ENCODE measurements around the gene OPCML.

Gene OPCML

GRCh38 chr11:132851247-132851646 lies 681.1 kb downstream of the OPCML start:
- TF ChIP-seq CTCF (conservative IDR thresholded peaks at IDR 0.05), result no peak
- H3K27ac ChIP-seq, result no peak overlapping the region

GRCh38 chr11:132850266-132850665 lies 682.0 kb downstream of the OPCML start:
- TF ChIP-seq CTCF (conservative IDR thresholded peaks at IDR 0.05), result no peak
- H3K27ac ChIP-seq, result no peak overlapping the region

DNA sequence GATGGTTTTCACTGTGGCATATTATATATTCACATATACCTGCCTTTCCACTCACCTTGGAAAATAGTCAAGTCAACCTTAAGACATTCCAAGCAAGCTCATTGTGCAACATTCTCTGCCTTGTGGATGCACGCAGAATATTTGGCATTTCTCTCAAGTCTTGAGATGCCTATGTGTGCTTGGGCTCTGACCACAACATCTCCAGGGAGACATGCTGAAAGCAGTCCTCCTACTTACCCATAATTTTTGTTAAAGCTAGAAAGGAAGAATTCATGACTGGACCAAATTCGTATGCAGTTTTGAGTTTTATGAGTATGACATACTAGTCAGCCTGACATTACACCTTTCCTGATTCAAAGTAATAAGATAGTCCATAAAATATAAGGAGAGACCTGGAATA lies 684.0 kb downstream of the OPCML start:
- TF ChIP-seq CTCF (conservative IDR thresholded peaks at IDR 0.05), result no peak
- H3K27ac ChIP-seq, result no peak overlapping the region

DNA sequence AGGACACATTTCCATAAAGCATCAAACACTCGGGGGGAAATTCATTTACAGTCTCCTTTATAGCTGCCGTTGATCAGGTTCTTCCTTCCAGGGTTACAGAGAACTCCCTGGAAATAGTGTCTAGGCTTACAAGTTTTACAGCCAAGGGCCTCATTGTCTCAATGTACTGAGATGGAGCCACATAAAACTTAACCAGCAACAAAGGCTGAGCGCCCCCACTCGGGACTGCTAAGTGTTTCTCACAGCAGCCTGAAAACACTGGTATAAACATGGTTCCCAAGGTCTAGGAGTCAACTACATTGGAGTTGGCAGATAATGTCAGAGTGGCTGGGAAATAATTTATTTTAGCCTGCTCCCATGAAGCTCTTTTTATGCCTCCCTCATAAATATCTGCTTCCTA lies 686.2 kb downstream of the OPCML start:
- no peak overlapping the region for H3K27ac ChIP-seq
- TF ChIP-seq CTCF (conservative IDR thresholded peaks at IDR 0.05), result no peak

DNA sequence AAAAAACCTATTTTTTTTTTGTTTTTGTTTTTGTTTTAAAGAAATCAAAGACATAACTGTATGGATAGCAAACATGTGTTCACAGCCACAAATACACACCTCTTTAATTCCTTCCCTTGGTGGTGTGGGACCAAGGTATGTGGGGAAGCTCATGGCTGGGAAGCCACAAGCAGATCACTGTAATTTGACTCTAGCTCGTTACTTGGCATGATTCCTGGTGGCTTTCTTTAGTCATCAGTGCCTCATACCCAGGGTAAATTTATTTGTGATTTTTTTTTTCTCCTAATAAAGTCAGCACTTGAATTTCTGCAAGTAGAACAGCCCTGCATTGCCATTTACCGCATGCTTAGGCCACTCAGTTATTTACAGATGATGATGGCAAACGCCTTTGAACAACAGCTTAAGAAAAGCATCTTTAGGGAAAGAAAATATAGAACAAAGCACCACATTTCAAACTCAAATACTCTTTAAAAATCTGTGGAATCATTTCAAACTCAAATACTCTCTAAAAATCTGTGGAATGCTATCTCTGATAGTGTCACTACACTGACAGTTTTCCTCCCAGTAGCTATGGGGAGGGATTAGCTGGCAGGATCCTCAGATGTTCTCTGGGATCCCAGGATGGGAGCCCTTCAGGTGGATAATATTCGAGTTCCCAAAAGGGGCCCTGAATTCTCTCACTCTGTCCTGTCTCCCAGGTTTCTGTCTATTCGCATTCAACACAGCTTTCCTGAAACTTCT lies 687.2 kb downstream of the OPCML start:
- TF ChIP-seq CTCF (conservative IDR thresholded peaks at IDR 0.05), result no peak
- no peak overlapping the region for H3K27ac ChIP-seq

DNA sequence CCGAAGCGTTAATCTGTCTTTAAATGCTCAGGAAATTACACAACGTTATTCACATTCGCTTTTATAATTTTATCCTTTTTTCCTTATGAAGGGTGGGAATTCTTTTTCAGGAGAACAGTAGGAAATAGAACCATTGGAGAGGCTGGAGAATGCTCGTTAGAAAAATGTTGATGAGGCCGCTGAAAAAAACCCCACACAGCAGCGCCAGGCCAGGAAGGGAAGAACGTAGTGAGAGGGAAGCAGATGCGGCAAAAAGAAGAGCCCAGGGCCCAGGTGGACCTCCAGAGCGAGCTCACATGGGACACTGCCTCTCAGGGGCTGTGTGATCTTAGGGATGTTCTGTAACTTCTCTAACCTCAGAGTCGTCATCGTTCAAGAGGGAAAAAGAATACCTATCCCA lies 691.6 kb downstream of the OPCML start:
- H3K27ac ChIP-seq, result no peak overlapping the region
- no peak for TF ChIP-seq CTCF (conservative IDR thresholded peaks at IDR 0.05)

- H3K27ac ChIP-seq, result no peak overlapping the region
- TF ChIP-seq CTCF (conservative IDR thresholded peaks at IDR 0.05), result no peak
Observed at GRCh38 chr11:132840191-132840590, 692.1 kb downstream of the OPCML start.

Measured in VCaP (cell line).